ENCODE results near the gene TMEM255B. TPM values are rescaled to one million over a fixed set of nuclear protein-coding genes. Genes with fewer than 3 reads are reported as not detected.

The TMEM255B gene
- total RNA-seq, 1 experiment from 2014 or later: 0.61 TPM

GRCh38 chr13:113862931-113863523 lies 104.0 kb downstream of the TMEM255B start:
- Histone ChIP-seq H3K79me2 (ENCODE audit: low read depth) (no peaks in the 10 kb centered on the region), H2AFZ (peak overlapping the region; percentile 83), H3K27ac (no peak overlapping the region), H3K9me3 (ENCODE audit: insufficient read depth, low read depth) (0 out of 2 replicates have a peak, but pooled peaks cover 8% of the 10 kb centered on the region), H3K36me3 (ENCODE audit: low read depth) (no peaks in the 10 kb centered on the region), H3F3A (ENCODE audit: insufficient read depth, low read depth) (peaks cover 21% of the 10 kb centered on the region), H3K27me3 (ENCODE audit: insufficient read depth, low read depth) (peaks cover 10% of the 10 kb centered on the region; the same call in 1 of the 2 replicates), H3K4me3 (peak overlapping the region; percentile 57; the same call in 1 of the 2 replicates), H3K4me1 (replicated peaks; ENCODE audit: insufficient read depth) (peaks cover 13% of the 10 kb centered on the region; the same call in 1 of the 2 replicates), H3K9me2 (ENCODE audit: insufficient read depth) (no peaks in the 10 kb centered on the region), H4K20me1 (ENCODE audit: insufficient read depth) (no peaks in the 10 kb centered on the region), H3K4me2 (peak overlapping the region; percentile 81)
- TF ChIP-seq CTCF (conservative IDR thresholded peaks at IDR 0.05) (no peak), EZH2 (IDR thresholded peaks at IDR 0.05; ENCODE audit: low read depth) (no peak)
- intact Hi-C loops (cut with micrococcal nuclease; ENCODE audit: unreplicated experiment): loop anchor here (5.0 kb wide), 1 partner anchor 41 kb away; no protein-coding TSS in a partner anchor
- ChIA-PET POLR2A (ENCODE audit: unreplicated experiment) (no interaction called here), CTCF (no interaction called here)
- no TSS peak for BruUV-seq (replicated peaks)
- peak in 1 of 2 experiments; percentile 52 for DNase-seq

GRCh38 chr13:113863524-113864272 lies 104.7 kb downstream of the TMEM255B start, which contains the start of gene GAS6:
GAS6 (minus strand) TSS chr13:113864076; CDS start chr13:113863920, 156 bp downstream.
- POLR2A ChIA-PET (ENCODE audit: unreplicated experiment): no interaction called here
- DNase-seq: peak in 1 of 2 experiments; percentile 60

More at GRCh38 chr13:113863524-113864272, 104.7 kb downstream of the TMEM255B start, which contains the start of gene GAS6:
- peak within 1 kb of the TSS; percentile 81 for H3K4me2 ChIP-seq
- peak within 1 kb of the TSS; percentile 57 for H3K4me3 ChIP-seq
- H3F3A ChIP-seq (ENCODE audit: insufficient read depth, low read depth): peaks cover 14% of the 10 kb centered on the region
- no peak within 1 kb of the TSS for H3K27ac ChIP-seq
- H4K20me1 ChIP-seq (ENCODE audit: insufficient read depth): no peaks in the 10 kb centered on the region
- peaks cover 10% of the 10 kb centered on the region; the same call in 1 of the 2 replicates for H3K27me3 ChIP-seq (ENCODE audit: insufficient read depth, low read depth)
- H3K36me3 ChIP-seq (ENCODE audit: low read depth): no peaks in the 10 kb centered on the region
- peaks cover 13% of the 10 kb centered on the region; the same call in 1 of the 2 replicates for H3K4me1 ChIP-seq (replicated peaks; ENCODE audit: insufficient read depth)
- peak within 1 kb of the TSS; percentile 83 for H2AFZ ChIP-seq
- CTCF ChIA-PET: no interaction called here
- intact Hi-C loops (cut with micrococcal nuclease; ENCODE audit: unreplicated experiment): loop anchor here (5.0 kb wide), 1 partner anchor 41 kb away; no protein-coding TSS in a partner anchor
- no peaks in the 10 kb centered on the region for H3K9me2 ChIP-seq (ENCODE audit: insufficient read depth)
- TF ChIP-seq CTCF (conservative IDR thresholded peaks at IDR 0.05) (no peak; the same call in 1 of the 2 replicates), EZH2 (IDR thresholded peaks at IDR 0.05; ENCODE audit: low read depth) (no peak)
- H3K79me2 ChIP-seq (ENCODE audit: low read depth): no peaks in the 10 kb centered on the region
- BruUV-seq (replicated peaks): no TSS peak
- 0 out of 2 replicates have a peak, but pooled peaks cover 12% of the 10 kb centered on the region for H3K9me3 ChIP-seq (ENCODE audit: insufficient read depth, low read depth)
